HepG2 (cell line): ENCODE data around the gene DIAPH1. TPM values are rescaled to one million over a fixed set of nuclear protein-coding genes. Genes with fewer than 3 reads are reported as not detected.

ENCODE experiments used
- ARID3A ChIP-seq: IDR thresholded peaks from 2 replicates; pipeline ENCODE4 v1.6.1; 2012; ENCODE audit warnings: low read depth, low read length, improper control_type of control experiment
- ARNT ChIP-seq: fragments of 450-650 bp; IDR thresholded peaks from 2 replicates; pipeline ENCODE4 v1.6.1; 2017
- EED ChIP-seq: sonication (generic); formaldehyde crosslinking; IDR thresholded peaks from 2 replicates; pipeline ENCODE4 v1.5.0; 2020; ENCODE audit warnings: mild to moderate bottlenecking, missing genetic modification reagents
- HES4 ChIP-seq: sonication (generic); formaldehyde crosslinking; IDR thresholded peaks from 2 replicates; pipeline ENCODE4 v1.9.0; 2021; ENCODE audit warnings: mild to moderate bottlenecking, missing genetic modification reagents, borderline replicate concordance
- KDM5B ChIP-seq: sonication (generic); formaldehyde crosslinking; IDR thresholded peaks from 2 replicates; pipeline ENCODE4 v1.4.0; 2020; ENCODE audit warnings: missing genetic modification reagents, mild to moderate bottlenecking, borderline replicate concordance
- KLF15 ChIP-seq: sonication (generic); formaldehyde crosslinking; IDR thresholded peaks from 2 replicates; pipeline ENCODE4 v1.8.1; 2023; ENCODE audit warnings: borderline replicate concordance, mild to moderate bottlenecking, inconsistent platforms, missing genetic modification reagents, mixed read lengths
- KLF9 ChIP-seq: IDR thresholded peaks from 2 replicates; pipeline ENCODE4 v1.6.1; 2016; ENCODE audit warnings: low read depth
- MED13 ChIP-seq: sonication (generic); formaldehyde crosslinking; IDR thresholded peaks from 2 replicates; pipeline ENCODE4 v1.5.0; 2020; ENCODE audit warnings: missing genetic modification reagents
- MED8 ChIP-seq: sonication (generic); formaldehyde crosslinking; IDR thresholded peaks from 2 replicates; pipeline ENCODE4 v1.8.1; 2023; ENCODE audit warnings: mild to moderate bottlenecking, missing genetic modification reagents; ENCODE audit not compliant: insufficient replicate concordance
- MLX ChIP-seq: IDR thresholded peaks from 2 replicates; pipeline ENCODE4 v1.6.1; 2016
- MTA1 ChIP-seq: sonication (generic); formaldehyde crosslinking; IDR thresholded peaks from 2 replicates; pipeline ENCODE4 v1.4.0; 2020; ENCODE audit warnings: missing genetic modification reagents, mild to moderate bottlenecking, borderline replicate concordance
- MYPOP ChIP-seq: sonication (generic); formaldehyde crosslinking; IDR thresholded peaks from 2 replicates; pipeline ENCODE4 v1.8.1; 2023; ENCODE audit warnings: mild to moderate bottlenecking, moderate library complexity, missing genetic modification reagents
- NBN ChIP-seq: fragments of 450-650 bp; conservative IDR thresholded peaks from 2 replicates; pipeline ENCODE4 v1.6.1; 2017
- NR1H2 ChIP-seq: sonication (generic); formaldehyde crosslinking; IDR thresholded peaks from 2 replicates; pipeline ENCODE4 v1.8.1; 2022; ENCODE audit warnings: low read depth, missing genetic modification reagents, borderline replicate concordance
- NR3C1 ChIP-seq: sonication (generic); formaldehyde crosslinking; IDR thresholded peaks from 2 replicates; pipeline ENCODE4 v1.4.0; 2020; ENCODE audit warnings: missing genetic modification reagents
- RBAK ChIP-seq: sonication (generic); formaldehyde crosslinking; IDR thresholded peaks from 2 replicates; pipeline ENCODE4 v1.5.1; 2020; ENCODE audit warnings: mild to moderate bottlenecking, missing genetic modification reagents
- SAP130 ChIP-seq: IDR thresholded peaks from 2 replicates; pipeline ENCODE4 v1.6.1; 2016; ENCODE audit warnings: low read depth
- SUZ12 ChIP-seq: fragments of 150-350 bp; IDR thresholded peaks from 2 replicates; pipeline ENCODE4 v1.6.1; 2014; ENCODE audit warnings: low read depth, low read length
- TARDBP ChIP-seq: sonication (generic); formaldehyde crosslinking; IDR thresholded peaks from 2 replicates; pipeline ENCODE4 v1.8.0; 2022; ENCODE audit warnings: mild to moderate bottlenecking, missing genetic modification reagents
- TBP ChIP-seq: sonication (generic); formaldehyde crosslinking; IDR thresholded peaks from 2 replicates; pipeline ENCODE4 v1.5.0; 2020; ENCODE audit warnings: missing genetic modification reagents
- TBX2 ChIP-seq: sonication (generic); formaldehyde crosslinking; IDR thresholded peaks from 2 replicates; pipeline ENCODE4 v1.5.0; 2020; ENCODE audit warnings: missing genetic modification reagents, mild to moderate bottlenecking, borderline replicate concordance
- ZBTB21 ChIP-seq: sonication (generic); formaldehyde crosslinking; IDR thresholded peaks from 2 replicates; pipeline ENCODE4 v1.4.0; 2020; ENCODE audit warnings: missing genetic modification reagents
- ZNF768 ChIP-seq: sonication (generic); formaldehyde crosslinking; IDR thresholded peaks from 2 replicates; pipeline ENCODE4 v1.4.0; 2020; ENCODE audit warnings: missing genetic modification reagents
- ZNF784 ChIP-seq: sonication (generic); formaldehyde crosslinking; IDR thresholded peaks from 2 replicates; pipeline ENCODE4 v1.5.1; 2020; ENCODE audit warnings: missing genetic modification reagents, mild to moderate bottlenecking, borderline replicate concordance
- ZNF879 ChIP-seq: sonication (generic); formaldehyde crosslinking; IDR thresholded peaks from 2 replicates; pipeline ENCODE4 v1.8.1; 2023; ENCODE audit warnings: missing genetic modification reagents
- ZUFSP ChIP-seq: sonication (generic); formaldehyde crosslinking; IDR thresholded peaks from 2 replicates; pipeline ENCODE4 v1.9.0; 2021; ENCODE audit warnings: missing genetic modification reagents, mild to moderate bottlenecking, borderline replicate concordance
- polyA plus RNA-seq, 8 experiments: library from polyadenylated mRNA; depleted of rRNA in 3 of 8; stranded (reverse) in 7 of 8; unstranded in 1 of 8; fragments of >200 nt; fragmentation: Illumina TruSeq in 4 of 8; extraction: Trizol in 4 of 8; gene quantifications; 2 replicates each; pipeline versions ENCODE4 v1.2.1 to v1.2.3, GENCODE V29; 2011 to 2016; ENCODE audit warnings: low read depth in 4 of 8, missing spikeins in 1 of 8, mixed read lengths in 1 of 8; ENCODE audit not compliant: insufficient read depth in 1 of 8
- total RNA-seq, 5 experiments: library from RNA; depleted of rRNA; stranded (reverse); fragments of >200 nt; fragmentation: Illumina TruSeq; extraction: Trizol; gene quantifications; 2 replicates each; pipeline ENCODE4 v1.2.3, GENCODE V29; 2016; ENCODE audit warnings: low read depth in 1 of 5

The DIAPH1 gene
- total and polyA plus RNA-seq, 2 of the 13 experiments (the other 11 are each of a cell fraction or from before 2014, with no cell fraction given): 25.1 to 33.9 TPM

GRCh38 chr5:141637123-141637766 is 18.4 kb upstream of the DIAPH1 start (continued):
- TF ChIP-seq HES4 (CRISPR knock-in tag) (no peak), NR3C1 (CRISPR knock-in tag) (no peak), SAP130 (0 out of 2 replicates have a peak, but pooled peaks have one; percentile 30), TBP (CRISPR knock-in tag) (peak; percentile 41; the same call in 1 of the 2 replicates), NBN (no peak), KLF9 (CRISPR knock-in tag) (0 out of 2 replicates have a peak, but pooled peaks have one; percentile 25), KLF15 (CRISPR knock-in tag) (0 out of 2 replicates have a peak, but pooled peaks have one; percentile 12), ZNF768 (peak; percentile 57), MLX (CRISPR knock-in tag) (no peak), ZBTB21 (CRISPR knock-in tag) (no peak), NR1H2 (CRISPR knock-in tag) (no peak), ZUFSP (CRISPR knock-in tag) (no peak), MED8 (CRISPR knock-in tag) (peak; percentile 2), EED (CRISPR knock-in tag) (peak; percentile 76; the same call in 1 of the 2 replicates), ARID3A (no peak), ZNF879 (CRISPR knock-in tag) (0 out of 2 replicates have a peak, but pooled peaks have one; percentile 69), SUZ12 (no peak), RBAK (no peak), ZNF784 (0 out of 2 replicates have a peak, but pooled peaks have one; percentile 48), MED13 (CRISPR knock-in tag) (0 out of 2 replicates have a peak, but pooled peaks have one; percentile 16), ARNT (no peak), TBX2 (CRISPR knock-in tag) (peak; percentile 55), MTA1 (CRISPR knock-in tag) (no peak), KDM5B (CRISPR knock-in tag) (peak; percentile 62; the same call in 1 of the 2 replicates), TARDBP (peak; percentile 71; the same call in 1 of the 2 replicates), MYPOP (CRISPR knock-in tag) (peak; percentile 67)
